H1 (cell line): Measurements from ENCODE around the gene UCP2. TPM values are rescaled to one million over a fixed set of nuclear protein-coding genes. Genes with fewer than 3 reads are reported as not detected.

Experiments
- CTCF ChIA-PET: fragments of 300-600 bp; sonication (Branson Sonifier 250); formaldehyde crosslinking; loops from one replicate; lab custom pipeline; 2021; ENCODE audit not compliant: partially characterized antibody; lab: Charles Lee
- POLR2A ChIA-PET: fragments of 300-600 bp; sonication (Branson Sonifier 250); formaldehyde crosslinking; loops from one replicate; lab custom pipeline; 2021; ENCODE audit warnings: inconsistent platforms; ENCODE audit not compliant: partially characterized antibody; lab: Charles Lee
- DNase-seq, 2 experiments: peaks; one replicate each; pipeline versions ENCODE4 v3.0.0 to v3.0.0-alpha.2; 2010 to 2022; ENCODE audit warnings: low spot score in 2 of 2, low read depth in 1 of 2, mixed read lengths in 1 of 2
- FAIRE-seq: peaks from 2 replicates; lab custom pipeline; 2011; peaks lifted over from hg19 to GRCh38; lab: Jason Lieb, UNC
- H2AFZ ChIP-seq: 2 replicates; pipeline ENCODE4 v1.8.1; 2012; ENCODE audit warnings: low read length, inconsistent platforms
- H2AK5ac ChIP-seq: 2 replicates; pipeline ENCODE4 v1.6.1; 2013; ENCODE audit warnings: low read depth, low read length
- H2BK120ac ChIP-seq: replicated peaks from 2 replicates; pipeline ENCODE3; 2013; ENCODE audit warnings: low read depth, low read length, inconsistent platforms
- H2BK12ac ChIP-seq: 2 replicates; pipeline ENCODE4 v1.6.1; 2013; ENCODE audit warnings: low read depth, low read length
- H2BK15ac ChIP-seq: 2 replicates; pipeline ENCODE4 v1.6.1; 2013; ENCODE audit warnings: low read length
- H2BK20ac ChIP-seq: 2 replicates; pipeline ENCODE4 v1.6.1; 2013; ENCODE audit warnings: low read length
- H2BK5ac ChIP-seq: 2 replicates; pipeline ENCODE4 v1.6.1; 2013; ENCODE audit warnings: low read depth, low read length
- H3K14ac ChIP-seq: 2 replicates; pipeline ENCODE4 v1.6.1; 2013; ENCODE audit warnings: inconsistent platforms; ENCODE audit not compliant: insufficient read length
- H3K18ac ChIP-seq: 2 replicates; pipeline ENCODE4 v1.6.1; 2013; ENCODE audit warnings: low read length; ENCODE audit errors: extremely low read depth
- H3K23ac ChIP-seq: 2 replicates; pipeline ENCODE4 v1.6.1; 2013; ENCODE audit warnings: inconsistent platforms; ENCODE audit not compliant: insufficient read length
- H3K23me2 ChIP-seq: 2 replicates; pipeline ENCODE4 v1.6.1; 2013; ENCODE audit warnings: low read depth, low read length
- H3K27ac ChIP-seq: 2 replicates; pipeline ENCODE4 v1.6.1; 2011; ENCODE audit warnings: low read depth, low read length, inconsistent platforms
- H3K27me3 ChIP-seq, 4 experiments: replicated peaks in 1 of 4; 1 replicate in 1 of 4; 2 replicates in 3 of 4; pipeline versions ENCODE4 v1.6.1 to v1.8.1; 2011 to 2013; ENCODE audit warnings: low read length in 3 of 4, mild to moderate bottlenecking in 3 of 4, inconsistent platforms in 2 of 4, mixed read lengths in 2 of 4, moderate library complexity in 1 of 4; ENCODE audit not compliant: control insufficient read depth in 3 of 4, insufficient read depth in 3 of 4; ENCODE audit errors: extremely low read depth in 1 of 4
- H3K36me3 ChIP-seq, 4 experiments: 2 replicates each; pipeline versions ENCODE4 v1.6.1 to v1.8.1; 2011 to 2013; ENCODE audit warnings: mild to moderate bottlenecking in 4 of 4, low read length in 3 of 4, moderate library complexity in 2 of 4, control low read depth in 1 of 4, inconsistent platforms in 1 of 4; ENCODE audit not compliant: insufficient read depth in 4 of 4, control insufficient read depth in 2 of 4
- H3K4ac ChIP-seq: replicated peaks from 2 replicates; pipeline ENCODE3; 2013; ENCODE audit warnings: low read length, low read depth, mixed read lengths, inconsistent platforms; ENCODE audit not compliant: insufficient read length
- H3K4me1 ChIP-seq, 4 experiments: replicated peaks in 1 of 4; 1 replicate in 1 of 4; 2 replicates in 3 of 4; pipeline versions ENCODE4 v1.6.1 to v1.8.1; 2011 to 2013; ENCODE audit warnings: low read length in 3 of 4, inconsistent platforms in 2 of 4, mixed read lengths in 1 of 4; ENCODE audit not compliant: insufficient read depth in 4 of 4, control insufficient read depth in 3 of 4
- H3K4me2 ChIP-seq, 2 experiments: 2 replicates each; pipeline versions ENCODE4 v1.6.1 to v1.8.1; 2011 to 2013; ENCODE audit warnings: low read depth in 2 of 2, low read length in 2 of 2, control low read depth in 1 of 2, inconsistent platforms in 1 of 2, mild to moderate bottlenecking in 1 of 2; ENCODE audit not compliant: insufficient read depth in 1 of 2
- H3K4me3 ChIP-seq, 4 experiments: fragments of 200-600, 300-600 bp in 1 of 4; sonication (generic), shearing (Covaris generic), sonication (Bioruptor Twin) in 1 of 4; 2 replicates each; pipeline versions ENCODE4 v1.5.1 to v1.8.1; 2011 to 2016; ENCODE audit warnings: low read length in 4 of 4, low read depth in 3 of 4, control low read depth in 2 of 4, inconsistent platforms in 2 of 4, mild to moderate bottlenecking in 2 of 4, mixed read lengths in 1 of 4, moderate library complexity in 1 of 4; ENCODE audit not compliant: insufficient read depth in 2 of 4; ENCODE audit errors: extremely low read depth in 1 of 4
- H3K56ac ChIP-seq: replicated peaks from 2 replicates; pipeline ENCODE3; 2013; ENCODE audit warnings: low read depth, mild to moderate bottlenecking, mixed read lengths, low read length, inconsistent platforms; ENCODE audit not compliant: insufficient read length
- H3K79me1 ChIP-seq: 2 replicates; pipeline ENCODE4 v1.6.1; 2013; ENCODE audit warnings: low read depth, low read length, control low read depth
- H3K79me2 ChIP-seq, 2 experiments: 2 replicates each; pipeline versions ENCODE4 v1.6.1 to v1.8.1; 2012 to 2013; ENCODE audit warnings: low read length in 2 of 2, mild to moderate bottlenecking in 2 of 2, inconsistent platforms in 1 of 2; ENCODE audit not compliant: insufficient read depth in 2 of 2, control insufficient read depth in 1 of 2
- H3K9ac ChIP-seq, 4 experiments: replicated peaks in 1 of 4; 1 replicate in 1 of 4; 2 replicates in 3 of 4; pipeline versions ENCODE4 v1.6.1 to v1.8.1; 2011 to 2013; ENCODE audit warnings: low read depth in 3 of 4, low read length in 3 of 4, control low read depth in 2 of 4, mild to moderate bottlenecking in 2 of 4, moderate library complexity in 2 of 4, inconsistent platforms in 1 of 4; ENCODE audit errors: extremely low read depth in 1 of 4
- H3K9me3 ChIP-seq, 2 experiments: 2 replicates each; pipeline versions ENCODE4 v1.6.1 to v1.8.1; 2012 to 2013; ENCODE audit warnings: mild to moderate bottlenecking in 2 of 2, moderate library complexity in 2 of 2, control low read depth in 1 of 2, inconsistent platforms in 1 of 2, low read depth in 1 of 2, low read length in 1 of 2, mixed read lengths in 1 of 2; ENCODE audit not compliant: insufficient read depth in 2 of 2
- H4K20me1 ChIP-seq, 2 experiments: replicated peaks in 1 of 2; 2 replicates each; pipeline versions ENCODE3 to v1.8.1; 2011 to 2013; ENCODE audit warnings: inconsistent platforms in 2 of 2, low read length in 2 of 2, mild to moderate bottlenecking in 1 of 2; ENCODE audit not compliant: insufficient read depth in 2 of 2, control insufficient read depth in 1 of 2
- H4K5ac ChIP-seq: 2 replicates; pipeline ENCODE4 v1.6.1; 2013; ENCODE audit warnings: low read length, low read depth, mixed read lengths, inconsistent platforms; ENCODE audit not compliant: insufficient read length
- H4K8ac ChIP-seq: 2 replicates; pipeline ENCODE4 v1.8.0; 2013; ENCODE audit warnings: mild to moderate bottlenecking, moderate library complexity, low read length, inconsistent platforms; ENCODE audit not compliant: insufficient read depth; ENCODE audit errors: extremely low read depth
- H4K91ac ChIP-seq: replicated peaks from 2 replicates; pipeline ENCODE3; 2013; ENCODE audit warnings: low read length, mixed read lengths, inconsistent platforms; ENCODE audit not compliant: insufficient read length
- E2F6 ChIP-seq: IDR thresholded peaks from 2 replicates; pipeline ENCODE4 v1.6.1; 2012; ENCODE audit warnings: inconsistent platforms
- KDM4A ChIP-seq: IDR thresholded peaks from one replicate; pipeline ENCODE4 v1.7.1; 2012; ENCODE audit warnings: low read depth, mild to moderate bottlenecking, moderate library complexity, low read length, inconsistent platforms; ENCODE audit not compliant: severe bottlenecking
- TAF1 ChIP-seq: IDR thresholded peaks from 2 replicates; pipeline ENCODE4 v1.6.1; 2011; ENCODE audit warnings: mild to moderate bottlenecking, low read depth, low read length
- WGBS, 2 experiments: shearing (Covaris generic) in 1 of 2; methylation state at CpG; one replicate each; pipeline versions ENCODE4 v1.1.6 to v1.1.7; 2013 to 2015; ENCODE audit warnings: low lambda C conversion rate in 2 of 2, mixed read lengths in 2 of 2, inconsistent platforms in 1 of 2, low coverage in 1 of 2, missing lambda C conversion rate in 1 of 2; ENCODE audit not compliant: insufficient replicate concordance in 2 of 2, insufficient coverage in 1 of 2, insufficient read length in 1 of 2; ENCODE audit errors: extremely low coverage in 1 of 2, missing lambda C conversion rate in 1 of 2; 5-methylcytosine and 5-hydroxymethylcytosine counted together
- polyA plus RNA-seq, 7 experiments: library from polyadenylated mRNA; depleted of rRNA in 3 of 7; stranded (reverse) in 5 of 7; unstranded in 2 of 7; fragments of >200 nt in 5 of 7; fragments of 200-250 nt in 2 of 7; gene quantifications; 1 replicate in 5 of 7; 2 replicates in 1 of 7; 4 replicates in 1 of 7; pipeline versions ENCODE4 v1.2.1 to v1.2.3, GENCODE V29; 2011 to 2013; ENCODE audit warnings: missing spikeins in 2 of 7, mixed read lengths in 2 of 7
- total RNA-seq: library from RNA; stranded (reverse); fragmentation: NEBNext Ultra II Directional; extraction: Animal tissue kit (Norgen Biotek cat#: 25700); gene quantifications from 2 replicates; pipeline ENCODE4 v1.2.1, GENCODE V29; 2021

UCP2 gene
- total and polyA plus RNA-seq, 2 of the 8 experiments (the other 6 are each of a cell fraction or from before 2014, with no cell fraction given) = 46.2 to 55.2 TPM

GRCh38 chr11:73980001-73980961, 2.4 kb downstream of the UCP2 start:
- FAIRE-seq = no peak
- H3K9ac ChIP-seq = no peak overlapping the region; a peak in 1 of 7 replicates

More at GRCh38 chr11:73980001-73980961, 2.4 kb downstream of the UCP2 start:
- H4K20me1 ChIP-seq = peaks cover 0 to 6% of the 10 kb centered on the region in 2 experiments
- no peak overlapping the region for H3K4me3 ChIP-seq
- peaks cover 0 to 2% (median 0%) of the 10 kb centered on the region in 4 experiments; a peak in 2 of 7 replicates for H3K27me3 ChIP-seq
- no peak overlapping the region for H2AFZ ChIP-seq
- H3K4ac ChIP-seq = no peak overlapping the region
- H3K23ac ChIP-seq = no peak overlapping the region
- no peak for DNase-seq
- H3K14ac ChIP-seq = no peak overlapping the region
- peak overlapping the region in 1 of 2 experiments; percentile 86; a peak in 2 of 4 replicates for H3K4me2 ChIP-seq
- H3K79me2 ChIP-seq = peaks cover 0 to 6% of the 10 kb centered on the region in 2 experiments; a peak in 1 of 4 replicates
- H4K5ac ChIP-seq = no peak overlapping the region
- no peak overlapping the region for H3K27ac ChIP-seq
- TF ChIP-seq TAF1 (peak; percentile 17; the same call in 1 of the 2 replicates), E2F6 (0 out of 2 replicates have a peak, but pooled peaks have one; percentile 17), KDM4A (no peak)
- H2BK12ac ChIP-seq = no peak overlapping the region
- no peak overlapping the region for H3K18ac ChIP-seq
- H2BK20ac ChIP-seq = no peak overlapping the region
- H2AK5ac ChIP-seq = no peak overlapping the region
- H3K23me2 ChIP-seq = peaks cover 10% of the 10 kb centered on the region
- peaks cover 7 to 18% (median 10%) of the 10 kb centered on the region in 4 experiments for H3K4me1 ChIP-seq
- H2BK15ac ChIP-seq = no peak overlapping the region
- peaks cover 19 to 54% (median 33%) of the 10 kb centered on the region in 4 experiments for H3K36me3 ChIP-seq
- no peak overlapping the region for H3K56ac ChIP-seq
- no peaks in the 10 kb centered on the region for H3K9me3 ChIP-seq
- no peak overlapping the region for H4K91ac ChIP-seq
- peaks cover 2% of the 10 kb centered on the region; the same call in 1 of the 2 replicates for H3K79me1 ChIP-seq
- no peak overlapping the region for H2BK5ac ChIP-seq
- H4K8ac ChIP-seq = no peak overlapping the region
- POLR2A ChIA-PET = interaction anchor here (1.1 to 6.8 kb wide), 6 partner anchors 10 to 112 kb away, joined by 3 to 94 read pairs (median 4); no protein-coding TSS in a partner anchor
- H2BK120ac ChIP-seq = no peak overlapping the region
- CTCF ChIA-PET = interaction anchor here (0.6 to 4.9 kb wide), 7 partner anchors 10 to 298 kb away, joined by 3 to 22 read pairs (median 3); no protein-coding TSS in a partner anchor
- WGBS, 2 experiments = 79% methylated on average over 6 of the region's 6 CpGs; no CpG with 5 or more reads in 1 of the 2 experiments
